Body of pancreas (tissue), 4 donors: ENCODE results near the gene PEX11B. TPM values are rescaled to one million over a fixed set of nuclear protein-coding genes. Genes with fewer than 3 reads are reported as not detected.
A peak's percentile ranks its signal among the peaks of the same experiment; 100 is the strongest.

Experiments used
- ATAC-seq: fragments of 150-250 bp; one replicate; pipeline ENCODE4 v1.9.1; 2016
- DNase-seq, 4 donors: peaks; one replicate each; pipeline ENCODE4 v3.0.0-alpha.2; 2019
- H3K27ac ChIP-seq, 4 donors: fragments of 200-600 bp; sonication (generic); 1 replicate in 3 of 4; 2 replicates in 1 of 4; pipeline versions ENCODE4 v1.5.1 to v1.6.1; 2016 to 2019; ENCODE audit warnings: mild to moderate bottlenecking in 1 of 4, mixed read lengths in 1 of 4, moderate library complexity in 1 of 4
- H3K27me3 ChIP-seq, 2 donors: fragments of 200-600 bp; sonication (generic); one replicate each; pipeline ENCODE4 v1.6.0; 2016; ENCODE audit warnings: mild to moderate bottlenecking in 1 of 2
- H3K36me3 ChIP-seq, 2 donors: fragments of 200-600 bp; sonication (generic); replicated peaks in 1 of 2; 2 replicates each; pipeline ENCODE4 v1.5.1; 2016; ENCODE audit warnings: low read depth in 2 of 2; ENCODE audit not compliant: insufficient read depth in 1 of 2
- H3K4me1 ChIP-seq: fragments of 200-600 bp; sonication (generic); one replicate; pipeline ENCODE4 v1.6.0; 2016
- H3K4me3 ChIP-seq, 2 donors: fragments of 200-600 bp; sonication (generic); 1 replicate in 1 of 2; 2 replicates in 1 of 2; pipeline ENCODE4 v1.5.1; 2016 to 2019
- H3K9me3 ChIP-seq, 3 donors: fragments of 200-600 bp; sonication (generic); 1 replicate in 2 of 3; 2 replicates in 1 of 3; pipeline ENCODE4 v1.5.1; 2016
- CTCF ChIP-seq, 7 experiments: fragments of 450-650 bp in 4 of 7; fragments of 200-600 bp in 3 of 7; sonication (generic) in 3 of 7; IDR thresholded peaks; one replicate each; pipeline ENCODE4 v1.5.1; 2016 to 2019; ENCODE audit warnings: antibody characterized with exemption in 7 of 7
- POLR2A ChIP-seq, 3 donors: fragments of 450-650 bp; IDR thresholded peaks; one replicate each; pipeline ENCODE4 v1.6.1; 2016; ENCODE audit warnings: antibody characterized with exemption in 3 of 3, mild to moderate bottlenecking in 2 of 3
- WGBS, 2 donors: methylation state at CpG; one replicate each; pipeline ENCODE4 v1.1.5; 2017; 5-methylcytosine and 5-hydroxymethylcytosine counted together
- intact Hi-C: fragments of 100-400 bp; cut with DNase I; formaldehyde crosslinking; loops from one replicate; pipeline ENCODE4 v1.15.1; 2023
- total RNA-seq, 2 donors: library from RNA; depleted of rRNA; stranded (reverse); fragments of >200 nt; gene quantifications; one replicate each; pipeline ENCODE4 v1.1.0, GENCODE V29; 2016

PEX11B gene
- total RNA-seq, 2 donors from 2014 or later: 10.5 to 11.4 TPM

- H3K36me3 ChIP-seq: no peaks in the 10 kb centered on the region
- intact Hi-C loops: no loop called here
- DNase-seq (no peak), ATAC-seq (no peak)
- TF ChIP-seq POLR2A (IDR thresholded peaks at IDR 0.05): no peak
- no peak for TF ChIP-seq CTCF (IDR thresholded peaks at IDR 0.05)
- H3K9me3 ChIP-seq: no peaks in the 10 kb centered on the region
- peak overlapping the region in 3 of 4 donors; percentile 88 to 92 (median 90) for H3K27ac ChIP-seq
- H3K4me3 ChIP-seq: no peak overlapping the region
- WGBS, 2 donors: 52 to 57% methylated on average over 5 of the region's 5 CpGs
- H3K4me1 ChIP-seq: peaks cover 45% of the 10 kb centered on the region
- H3K27me3 ChIP-seq: no peaks in the 10 kb centered on the region
Observed at GRCh38 chr1:145963265-145964019, 44.9 kb upstream of the PEX11B start.

GRCh38 chr1:145962157-145963102, 43.9 kb upstream of the PEX11B start:
- H3K4me3 ChIP-seq: no peak overlapping the region
- ATAC-seq (no peak), DNase-seq (peak in 2 of 4 donors; percentile 26 to 55)
- intact Hi-C loops: no loop called here
- H3K4me1 ChIP-seq: peaks cover 45% of the 10 kb centered on the region
- H3K9me3 ChIP-seq: no peaks in the 10 kb centered on the region
- 7 to 23% methylated on average over 15 to 34 of the region's 36 CpGs for WGBS, 2 donors
- TF ChIP-seq POLR2A (IDR thresholded peaks at IDR 0.05) (no peak), CTCF (IDR thresholded peaks at IDR 0.05) (no peak)
- no peaks in the 10 kb centered on the region for H3K27me3 ChIP-seq
- H3K27ac ChIP-seq: peak overlapping the region in 2 of 4 donors; percentile 26 to 90
- no peaks in the 10 kb centered on the region for H3K36me3 ChIP-seq

GRCh38 chr1:145961425-145962156, 43.1 kb upstream of the PEX11B start:
- DNase-seq: peak in 2 of 4 donors; percentile 29 to 49
- Histone ChIP-seq H3K4me1 (peaks cover 54% of the 10 kb centered on the region), H3K4me3 (peak overlapping the region; percentile 44 to 45), H3K27ac (peak overlapping the region in 1 of 4 donors; percentile 62), H3K36me3 (no peaks in the 10 kb centered on the region), H3K27me3 (no peaks in the 10 kb centered on the region), H3K9me3 (no peaks in the 10 kb centered on the region)
- no peak for TF ChIP-seq POLR2A (IDR thresholded peaks at IDR 0.05)
- no peak for TF ChIP-seq CTCF (IDR thresholded peaks at IDR 0.05)
- no peak for ATAC-seq
- 2 to 5% methylated on average over 29 to 57 of the region's 57 CpGs for WGBS, 2 donors
- intact Hi-C loops: no loop called here

- no peak for DNase-seq
Observed at GRCh38 chr1:145961109-145961424, 42.5 kb upstream of the PEX11B start.

More at GRCh38 chr1:145961109-145961424, 42.5 kb upstream of the PEX11B start:
- intact Hi-C loops: no loop called here
- TF ChIP-seq POLR2A (IDR thresholded peaks at IDR 0.05): no peak
- TF ChIP-seq CTCF (IDR thresholded peaks at IDR 0.05): no peak
- Histone ChIP-seq H3K27me3 (no peaks in the 10 kb centered on the region), H3K36me3 (no peaks in the 10 kb centered on the region), H3K4me3 (peak overlapping the region; percentile 44 to 45), H3K27ac (peak overlapping the region in 3 of 4 donors; percentile 48 to 62 (median 48)), H3K9me3 (no peaks in the 10 kb centered on the region), H3K4me1 (peaks cover 59% of the 10 kb centered on the region)
- ATAC-seq: no peak
- WGBS, 2 donors: 2 to 3% methylated on average over 11 to 22 of the region's 22 CpGs
